H7 (cell line): ENCODE measurements around the gene KLKB1. TPM values are rescaled to one million over a fixed set of nuclear protein-coding genes. Genes with fewer than 3 reads are reported as not detected.
"Not testable (repeated sequence)": the region's sequence is repeated elsewhere in the genome, so short reads cannot be mapped to it uniquely, and the experiment has no call there.

ENCODE experiments used
- DNase-seq: peaks from one replicate; pipeline ENCODE4 v3.0.0; 2012
- H3K27me3 ChIP-seq: 2 replicates; pipeline ENCODE4 v1.6.0; 2011; ENCODE audit warnings: mild to moderate bottlenecking, low read length; ENCODE audit not compliant: control insufficient read depth, insufficient read depth
- H3K36me3 ChIP-seq: replicated peaks from 2 replicates; pipeline ENCODE4 v1.5.1; 2011; ENCODE audit warnings: low read length; ENCODE audit not compliant: control insufficient read depth, insufficient read depth
- H3K4me3 ChIP-seq: 2 replicates; pipeline ENCODE4 v1.5.1; 2011; ENCODE audit warnings: low read depth, mild to moderate bottlenecking, control low read depth, low read length, moderate library complexity; ENCODE audit not compliant: insufficient read depth
- total RNA-seq: library from RNA; depleted of rRNA; stranded (reverse); fragments of >200 nt; shearing (Covaris generic); gene quantifications from 2 replicates; pipeline ENCODE4 v1.2.3, GENCODE V29; 2014

The KLKB1 gene
- total RNA-seq, 1 experiment from 2014 or later: 11.8 TPM

GRCh38 chr4:186242031-186242430 lies 14.7 kb downstream of the KLKB1 start:
- H3K36me3 ChIP-seq, H3K27me3 ChIP-seq, DNase-seq, H3K4me3 ChIP-seq: not testable (repeated sequence)

GRCh38 chr4:186243331-186243730 lies 16.0 kb downstream of the KLKB1 start:
- Histone ChIP-seq H3K4me3 (peak overlapping the region; percentile 21), H3K36me3 (no peaks in the 10 kb centered on the region), H3K27me3 (no peaks in the 10 kb centered on the region)
- DNase-seq: no peak

- Histone ChIP-seq H3K4me3 (peak overlapping the region; percentile 53), H3K36me3 (no peaks in the 10 kb centered on the region), H3K27me3 (no peaks in the 10 kb centered on the region)
- DNase-seq: no peak
These were observed 17.5 kb downstream of the KLKB1 start for GRCh38 chr4:186244835-186245234.

- H3K36me3 ChIP-seq, DNase-seq, H3K27me3 ChIP-seq: not testable (repeated sequence)
- H3K4me3 ChIP-seq: peak overlapping the region; percentile 55
These were observed 19.9 kb downstream of the KLKB1 start for GRCh38 chr4:186247062-186247752.

- Histone ChIP-seq H3K27me3 (no peaks in the 10 kb centered on the region), H3K36me3 (no peaks in the 10 kb centered on the region), H3K4me3 (no peak overlapping the region)
- no peak for DNase-seq
These were observed 21.3 kb downstream of the KLKB1 start for GRCh38 chr4:186248643-186249042.

GRCh38 chr4:186249785-186250754 lies 22.8 kb downstream of the KLKB1 start:
- no peak overlapping the region for H3K4me3 ChIP-seq
- no peaks in the 10 kb centered on the region for H3K36me3 ChIP-seq
- peak; percentile 46 for DNase-seq
- H3K27me3 ChIP-seq: no peaks in the 10 kb centered on the region

GRCh38 chr4:186250760-186251159 lies 23.5 kb downstream of the KLKB1 start:
- Histone ChIP-seq H3K27me3 (no peaks in the 10 kb centered on the region), H3K4me3 (no peak overlapping the region), H3K36me3 (no peaks in the 10 kb centered on the region)
- no peak for DNase-seq

- no peaks in the 10 kb centered on the region for H3K27me3 ChIP-seq
- no peak overlapping the region for H3K4me3 ChIP-seq
- DNase-seq: no peak
- H3K36me3 ChIP-seq: no peaks in the 10 kb centered on the region; the same call in 1 of the 2 replicates
These were observed 27.8 kb downstream of the KLKB1 start for GRCh38 chr4:186255122-186255521.

GRCh38 chr4:186258216-186258811 lies 31.0 kb downstream of the KLKB1 start:
- no peaks in the 10 kb centered on the region; the same call in 1 of the 2 replicates for H3K36me3 ChIP-seq

GRCh38 chr4:186260117-186260503 lies 32.8 kb downstream of the KLKB1 start:
- Histone ChIP-seq H3K4me3 (no peak overlapping the region), H3K27me3 (no peaks in the 10 kb centered on the region), H3K36me3 (no peaks in the 10 kb centered on the region; the same call in 1 of the 2 replicates)
- no peak for DNase-seq

More at GRCh38 chr4:186258216-186258811, 31.0 kb downstream of the KLKB1 start:
- no peak for DNase-seq
- Histone ChIP-seq H3K4me3 (no peak overlapping the region), H3K27me3 (no peaks in the 10 kb centered on the region)

- no peaks in the 10 kb centered on the region; the same call in 1 of the 2 replicates for H3K36me3 ChIP-seq
- DNase-seq: no peak
- H3K27me3 ChIP-seq: no peaks in the 10 kb centered on the region
- H3K4me3 ChIP-seq: no peak overlapping the region
These were observed 33.5 kb downstream of the KLKB1 start for GRCh38 chr4:186260504-186261448.

- no peak overlapping the region for H3K4me3 ChIP-seq
- H3K36me3 ChIP-seq: no peaks in the 10 kb centered on the region
- no peak for DNase-seq
- no peaks in the 10 kb centered on the region for H3K27me3 ChIP-seq
These were observed 37.4 kb downstream of the KLKB1 start for GRCh38 chr4:186264660-186265059.

- H3K27me3 ChIP-seq, H3K4me3 ChIP-seq, H3K36me3 ChIP-seq, DNase-seq: not testable (repeated sequence)
These were observed 37.9 kb downstream of the KLKB1 start for GRCh38 chr4:186265250-186265649.
